OCI-LY3 (cell line): ENCODE measurements around the gene AGRN.

Experiments used
- H2AFZ ChIP-seq: fragments of 200-600, 300-600 bp; shearing (Covaris generic); 2 replicates; pipeline ENCODE4 v1.6.0; 2014; ENCODE audit warnings: antibody characterized with exemption, low read depth, low read length
- H3K27ac ChIP-seq: fragments of 200-600, 300-600 bp; sonication (generic); 2 replicates; pipeline ENCODE4 v1.5.1; 2014; ENCODE audit warnings: mild to moderate bottlenecking, low read length, moderate library complexity, mixed read lengths
- H3K27me3 ChIP-seq: fragments of 200-600, 300-600 bp; sonication (generic); 2 replicates; pipeline ENCODE4 v1.6.1; 2014; ENCODE audit warnings: low read depth, low read length, mixed read lengths
- H3K36me3 ChIP-seq: fragments of 200-600, 300-600 bp; sonication (generic); replicated peaks from 2 replicates; pipeline ENCODE3; 2014; ENCODE audit warnings: low read depth, low read length, mixed read lengths
- H3K4me1 ChIP-seq: fragments of 300-600, 200-600 bp; sonication (generic); 2 replicates; pipeline ENCODE4 v1.6.1; 2014; ENCODE audit warnings: low read length, mixed read lengths
- H3K4me2 ChIP-seq: fragments of 200-600, 300-600 bp; sonication (generic); 2 replicates; pipeline ENCODE4 v1.6.1; 2014; ENCODE audit warnings: low read length, mixed read lengths
- H3K4me3 ChIP-seq: fragments of 300-600, 200-600 bp; sonication (generic); 2 replicates; pipeline ENCODE4 v1.5.1; 2014; ENCODE audit warnings: antibody characterized with exemption, mild to moderate bottlenecking, low read length, moderate library complexity
- H3K79me2 ChIP-seq: fragments of 300-600, 200-600 bp; shearing (Covaris generic); 2 replicates; pipeline ENCODE4 v1.6.1; 2014; ENCODE audit warnings: mild to moderate bottlenecking, low read length, mixed read lengths
- H3K9ac ChIP-seq: fragments of 300-600, 200-600 bp; shearing (Covaris generic); 2 replicates; pipeline ENCODE4 v1.6.0; 2014; ENCODE audit warnings: mild to moderate bottlenecking, low read length, moderate library complexity
- H3K9me3 ChIP-seq: fragments of 200-600, 300-600 bp; shearing (Covaris generic); 2 replicates; pipeline ENCODE4 v1.6.1; 2014; ENCODE audit warnings: low read length, mixed read lengths; ENCODE audit not compliant: insufficient read depth
- H4K20me1 ChIP-seq: fragments of 200-600, 300-600 bp; sonication (generic); 2 replicates; pipeline ENCODE4 v1.6.1; 2016; ENCODE audit warnings: low read length, mixed read lengths; ENCODE audit not compliant: insufficient read depth
- EZH2phosphoT487 ChIP-seq: fragments of 200-600 bp; shearing (Covaris generic); IDR thresholded peaks from 2 replicates; pipeline ENCODE4 v1.6.1; 2018; ENCODE audit warnings: antibody characterized with exemption, mixed run types, low read depth
- TF ChIP-seq, protein P1 (sequence below): fragments of 200-600, 300-600 bp; sonication (generic); IDR thresholded peaks from 2 replicates; pipeline ENCODE4 v1.5.1; 2014; ENCODE audit warnings: antibody characterized with exemption, low read length, low read depth

The AGRN gene

DNA sequence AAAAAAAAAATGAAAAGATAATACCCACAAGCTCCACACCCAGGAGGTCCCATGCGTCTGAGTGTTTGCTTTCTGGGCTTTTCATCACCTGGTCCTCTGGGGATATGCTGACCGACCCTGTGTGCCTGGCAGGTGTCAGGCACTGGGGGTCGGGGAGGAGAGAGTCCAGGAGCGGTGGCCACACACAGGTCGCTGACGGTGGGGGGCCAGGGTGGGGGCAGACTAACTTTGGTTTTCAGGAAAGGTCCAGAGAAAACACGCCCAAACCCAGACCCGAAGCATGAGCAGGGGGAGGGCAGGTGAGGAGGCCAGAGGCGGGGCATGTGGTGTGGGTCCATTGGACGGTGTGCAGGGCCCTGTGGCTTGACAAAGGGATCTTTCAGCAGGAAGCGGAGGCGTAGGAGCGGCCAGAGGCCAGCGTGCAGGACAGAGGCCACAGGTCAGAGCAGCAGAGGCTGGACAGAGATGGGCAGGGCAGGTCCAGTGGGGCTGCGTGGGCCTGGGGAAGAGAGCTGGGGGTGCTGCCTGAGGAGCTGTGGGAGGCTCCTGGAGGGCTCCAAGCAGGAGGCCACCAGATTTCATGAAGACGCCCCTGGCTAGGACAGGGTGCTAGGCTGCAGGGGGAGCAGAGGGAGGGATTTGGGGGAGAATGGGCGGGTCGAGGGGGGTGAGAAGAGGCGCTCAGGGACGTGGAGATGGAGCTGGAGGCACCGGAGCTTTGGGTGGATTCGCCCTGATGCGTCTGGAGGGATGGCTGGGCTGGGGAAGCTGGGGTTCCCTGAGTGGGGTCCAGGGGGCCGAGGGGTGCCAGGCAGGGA is 38.4 kb downstream of the AGRN start:
- no peak overlapping the region for H3K9ac ChIP-seq
- no peak overlapping the region for H3K4me3 ChIP-seq
- no peaks in the 10 kb centered on the region for H3K9me3 ChIP-seq
- no peaks in the 10 kb centered on the region for H4K20me1 ChIP-seq
- peaks cover 35% of the 10 kb centered on the region for H3K27me3 ChIP-seq
- H3K36me3 ChIP-seq, result no peaks in the 10 kb centered on the region
- TF ChIP-seq EZH2phosphoT487, result no peak
- TF ChIP-seq, protein P1, sequence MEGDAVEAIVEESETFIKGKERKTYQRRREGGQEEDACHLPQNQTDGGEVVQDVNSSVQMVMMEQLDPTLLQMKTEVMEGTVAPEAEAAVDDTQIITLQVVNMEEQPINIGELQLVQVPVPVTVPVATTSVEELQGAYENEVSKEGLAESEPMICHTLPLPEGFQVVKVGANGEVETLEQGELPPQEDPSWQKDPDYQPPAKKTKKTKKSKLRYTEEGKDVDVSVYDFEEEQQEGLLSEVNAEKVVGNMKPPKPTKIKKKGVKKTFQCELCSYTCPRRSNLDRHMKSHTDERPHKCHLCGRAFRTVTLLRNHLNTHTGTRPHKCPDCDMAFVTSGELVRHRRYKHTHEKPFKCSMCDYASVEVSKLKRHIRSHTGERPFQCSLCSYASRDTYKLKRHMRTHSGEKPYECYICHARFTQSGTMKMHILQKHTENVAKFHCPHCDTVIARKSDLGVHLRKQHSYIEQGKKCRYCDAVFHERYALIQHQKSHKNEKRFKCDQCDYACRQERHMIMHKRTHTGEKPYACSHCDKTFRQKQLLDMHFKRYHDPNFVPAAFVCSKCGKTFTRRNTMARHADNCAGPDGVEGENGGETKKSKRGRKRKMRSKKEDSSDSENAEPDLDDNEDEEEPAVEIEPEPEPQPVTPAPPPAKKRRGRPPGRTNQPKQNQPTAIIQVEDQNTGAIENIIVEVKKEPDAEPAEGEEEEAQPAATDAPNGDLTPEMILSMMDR, result no peak
- peaks cover 6% of the 10 kb centered on the region for H3K4me1 ChIP-seq
- H3K4me2 ChIP-seq, result no peak overlapping the region
- H3K27ac ChIP-seq, result no peak overlapping the region
- H3K79me2 ChIP-seq, result no peaks in the 10 kb centered on the region
- no peak overlapping the region for H2AFZ ChIP-seq

GRCh38 chr1:1058921-1059493 is 39.1 kb downstream of the AGRN start:
- no peak for TF ChIP-seq EZH2phosphoT487
- TF ChIP-seq, protein P1, result no peak
- H3K4me1 ChIP-seq, result peaks cover 12% of the 10 kb centered on the region

DNA sequence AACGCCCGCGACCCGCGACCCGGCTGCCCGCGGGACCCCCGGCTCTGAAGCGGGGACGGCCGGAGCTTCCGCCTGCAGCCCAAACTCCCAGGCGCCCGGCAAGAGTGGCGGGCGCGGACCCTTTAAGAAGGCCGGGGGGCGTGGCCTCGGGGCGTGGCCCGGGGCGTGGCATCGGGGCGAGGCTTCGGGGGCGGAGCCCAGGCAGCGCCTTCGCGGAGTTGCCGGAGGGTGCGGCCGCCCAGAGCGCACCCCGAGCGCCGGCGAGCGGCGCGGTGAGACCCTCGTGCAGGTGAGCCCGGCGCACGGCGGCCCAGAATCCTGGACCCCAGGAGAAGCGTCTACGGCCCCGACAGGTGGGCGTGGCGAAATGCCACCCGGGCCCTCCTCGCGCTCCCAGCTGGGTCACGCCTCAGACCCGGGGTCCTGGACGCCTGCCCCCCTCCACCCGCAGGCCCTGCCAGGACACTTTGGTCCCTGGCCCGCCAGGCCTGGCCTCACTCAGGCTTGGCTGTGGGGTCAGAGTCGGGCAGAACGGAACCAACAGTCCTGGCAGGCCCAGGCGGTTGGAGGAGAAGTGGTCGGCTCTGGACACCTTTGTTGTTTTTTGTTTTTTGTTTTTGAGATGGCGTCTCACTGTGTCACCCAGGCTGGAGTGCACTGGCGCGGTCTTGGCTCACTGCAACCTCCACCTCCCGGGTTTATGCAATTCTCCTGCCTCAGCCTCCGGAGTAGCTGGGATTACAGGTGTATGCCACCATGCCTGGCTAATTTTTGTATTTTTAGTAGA is 39.8 kb downstream of the AGRN start:
- no peak overlapping the region for H3K9ac ChIP-seq
- no peaks in the 10 kb centered on the region for H3K9me3 ChIP-seq
- peak overlapping the region; percentile 81 for H3K4me2 ChIP-seq
- H3K27ac ChIP-seq, result no peak overlapping the region
- TF ChIP-seq EZH2phosphoT487, result no peak
- TF ChIP-seq, protein P1, result no peak
- no peak overlapping the region for H2AFZ ChIP-seq
- H3K27me3 ChIP-seq, result peaks cover 40% of the 10 kb centered on the region
- no peaks in the 10 kb centered on the region for H3K79me2 ChIP-seq
- no peaks in the 10 kb centered on the region for H4K20me1 ChIP-seq
- peak overlapping the region; percentile 71 for H3K4me3 ChIP-seq
- peaks cover 18% of the 10 kb centered on the region for H3K4me1 ChIP-seq
- H3K36me3 ChIP-seq, result no peaks in the 10 kb centered on the region

More at GRCh38 chr1:1058921-1059493, 39.1 kb downstream of the AGRN start:
- H3K36me3 ChIP-seq, result no peaks in the 10 kb centered on the region
- peaks cover 36% of the 10 kb centered on the region for H3K27me3 ChIP-seq
- no peaks in the 10 kb centered on the region for H3K9me3 ChIP-seq
- H4K20me1 ChIP-seq, result no peaks in the 10 kb centered on the region
- peak overlapping the region; percentile 71 for H3K4me3 ChIP-seq
- H3K27ac ChIP-seq, result no peak overlapping the region
- no peaks in the 10 kb centered on the region for H3K79me2 ChIP-seq
- no peak overlapping the region for H2AFZ ChIP-seq
- H3K9ac ChIP-seq, result no peak overlapping the region
- H3K4me2 ChIP-seq, result peak overlapping the region; percentile 81
